ENCODE data around the gene ANLN. TPM values are rescaled to one million over a fixed set of nuclear protein-coding genes. Genes with fewer than 3 reads are reported as not detected.

Gene ANLN
- total RNA-seq, 1 experiment from 2014 or later = 81.1 TPM

DNA sequence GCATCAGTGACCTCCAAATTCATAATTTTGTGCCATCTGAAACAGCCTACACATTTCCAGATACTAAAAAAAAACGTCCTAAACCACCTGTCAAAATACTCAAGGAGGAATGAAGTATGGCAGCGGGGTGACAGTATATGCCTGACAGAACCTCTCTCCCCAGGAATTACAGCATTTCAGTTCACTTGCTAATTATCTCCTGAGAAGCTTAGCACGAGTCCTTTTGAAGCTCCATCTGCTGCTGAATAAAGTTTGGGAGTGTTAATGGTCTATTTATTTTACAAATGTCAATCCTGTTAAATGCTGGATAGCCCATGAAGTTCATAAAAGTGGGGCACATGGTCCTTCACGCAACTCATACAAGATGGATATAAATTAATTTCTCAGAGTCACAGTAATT lies 29.4 kb upstream of the ANLN start:
- Mint-ChIP-seq H3K27me3 (ENCODE audit: low read depth) (peaks cover 98% of the 10 kb centered on the region), H3K27ac (no peak overlapping the region), H3K4me1 (peaks cover 28% of the 10 kb centered on the region), H3K4me3 (no peak overlapping the region), H3K36me3 (no peaks in the 10 kb centered on the region), H3K9me3 (no peaks in the 10 kb centered on the region)
- POLR2A ChIA-PET = interaction anchor here (0.6 kb wide), 1 partner anchor 29 kb away, joined by 3 read pairs; the partner anchor contains the start of gene ANLN
- CTCF ChIA-PET = interaction anchor here (1.1 to 1.7 kb wide), 3 partner anchors 32 to 48 kb away, joined by 3 to 5 read pairs (median 4); no protein-coding TSS in a partner anchor
- TF ChIP-seq ZSCAN18 (CRISPR knock-in tag; IDR thresholded peaks at IDR 0.05) (no peak), GRHL2 (CRISPR knock-in tag; IDR thresholded peaks at IDR 0.05; ENCODE audit: insufficient replicate concordance, severe bottlenecking) (no peak), CDX4 (CRISPR knock-in tag; IDR thresholded peaks at IDR 0.05; ENCODE audit: borderline replicate concordance) (no peak), SP1 (CRISPR knock-in tag; conservative IDR thresholded peaks at IDR 0.05) (0 out of 2 replicates have a peak, but pooled peaks have one; percentile 19), AR (CRISPR knock-in tag; IDR thresholded peaks at IDR 0.05) (no peak), TEAD1 (CRISPR knock-in tag; IDR thresholded peaks at IDR 0.05) (peak; percentile 30; the same call in 1 of the 2 replicates)
- TF ChIP-seq, protein P1, sequence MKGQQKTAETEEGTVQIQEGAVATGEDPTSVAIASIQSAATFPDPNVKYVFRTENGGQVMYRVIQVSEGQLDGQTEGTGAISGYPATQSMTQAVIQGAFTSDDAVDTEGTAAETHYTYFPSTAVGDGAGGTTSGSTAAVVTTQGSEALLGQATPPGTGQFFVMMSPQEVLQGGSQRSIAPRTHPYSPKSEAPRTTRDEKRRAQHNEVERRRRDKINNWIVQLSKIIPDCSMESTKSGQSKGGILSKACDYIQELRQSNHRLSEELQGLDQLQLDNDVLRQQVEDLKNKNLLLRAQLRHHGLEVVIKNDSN (CRISPR knock-in tag; IDR thresholded peaks at IDR 0.05) = no peak
- ATAC-seq (peak; percentile 84), DNase-seq (ENCODE audit: low spot score) (no peak)

GRCh38 chr7:36361227-36361626 lies 28.4 kb upstream of the ANLN start:
- Mint-ChIP-seq H3K27me3 (ENCODE audit: low read depth) (peaks cover 100% of the 10 kb centered on the region), H3K36me3 (no peaks in the 10 kb centered on the region), H3K9me3 (no peaks in the 10 kb centered on the region), H3K4me3 (no peak overlapping the region), H3K4me1 (peaks cover 28% of the 10 kb centered on the region), H3K27ac (no peak overlapping the region)
- DNase-seq (ENCODE audit: low spot score) = no peak
- POLR2A ChIA-PET = no interaction called here
- TF ChIP-seq, protein P2, sequence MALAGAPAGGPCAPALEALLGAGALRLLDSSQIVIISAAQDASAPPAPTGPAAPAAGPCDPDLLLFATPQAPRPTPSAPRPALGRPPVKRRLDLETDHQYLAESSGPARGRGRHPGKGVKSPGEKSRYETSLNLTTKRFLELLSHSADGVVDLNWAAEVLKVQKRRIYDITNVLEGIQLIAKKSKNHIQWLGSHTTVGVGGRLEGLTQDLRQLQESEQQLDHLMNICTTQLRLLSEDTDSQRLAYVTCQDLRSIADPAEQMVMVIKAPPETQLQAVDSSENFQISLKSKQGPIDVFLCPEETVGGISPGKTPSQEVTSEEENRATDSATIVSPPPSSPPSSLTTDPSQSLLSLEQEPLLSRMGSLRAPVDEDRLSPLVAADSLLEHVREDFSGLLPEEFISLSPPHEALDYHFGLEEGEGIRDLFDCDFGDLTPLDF (CRISPR knock-in tag; IDR thresholded peaks at IDR 0.05) = no peak
- TF ChIP-seq ZNF121 (CRISPR knock-in tag; IDR thresholded peaks at IDR 0.05) = no peak
- CTCF ChIA-PET = no interaction called here
- no peak for ATAC-seq

GRCh38 chr7:36363515-36363914 lies 26.1 kb upstream of the ANLN start:
- Mint-ChIP-seq H3K36me3 (no peaks in the 10 kb centered on the region), H3K4me1 (peaks cover 28% of the 10 kb centered on the region), H3K9me3 (no peaks in the 10 kb centered on the region), H3K4me3 (no peak overlapping the region), H3K27me3 (ENCODE audit: low read depth) (peaks cover 96% of the 10 kb centered on the region), H3K27ac (no peak overlapping the region)
- ATAC-seq = no peak
- DNase-seq (ENCODE audit: low spot score) = no peak
- ChIA-PET CTCF (no interaction called here), POLR2A (no interaction called here)
- no peak for TF ChIP-seq TEAD1 (CRISPR knock-in tag; IDR thresholded peaks at IDR 0.05)
- no peak for TF ChIP-seq ZNF219 (CRISPR knock-in tag; IDR thresholded peaks at IDR 0.05; ENCODE audit: borderline replicate concordance)
- no peak for TF ChIP-seq JAZF1 (CRISPR knock-in tag; IDR thresholded peaks at IDR 0.05)
- TF ChIP-seq ZNF263 (CRISPR knock-in tag; IDR thresholded peaks at IDR 0.05; ENCODE audit: low read depth) = no peak
- no peak for TF ChIP-seq ZNF416 (CRISPR knock-in tag; IDR thresholded peaks at IDR 0.05)
- TF ChIP-seq MXD4 (CRISPR knock-in tag; IDR thresholded peaks at IDR 0.05; ENCODE audit: borderline replicate concordance) = no peak
- TF ChIP-seq IRF2 (CRISPR knock-in tag; IDR thresholded peaks at IDR 0.05; ENCODE audit: borderline replicate concordance, low read depth) = no peak
- no peak for TF ChIP-seq NR2C2 (CRISPR knock-in tag; IDR thresholded peaks at IDR 0.05)
- TF ChIP-seq HMGA2 (CRISPR knock-in tag; IDR thresholded peaks at IDR 0.05) = no peak
- TF ChIP-seq NFYB (CRISPR knock-in tag; conservative IDR thresholded peaks at IDR 0.05; ENCODE audit: low read depth) = no peak

Data from WTC11 (cell line).